Middle frontal gyrus (tissue), 1 donor: ENCODE data around the gene RPRD1B.
A peak's percentile ranks its signal among the peaks of the same experiment; 100 is the strongest.

Experiments
- DNase-seq: peaks from one replicate; pipeline ENCODE4 v3.0.0-alpha.2; 2015; ENCODE audit warnings: low spot score; ENCODE audit errors: extremely low spot score

The RPRD1B gene, protein sequence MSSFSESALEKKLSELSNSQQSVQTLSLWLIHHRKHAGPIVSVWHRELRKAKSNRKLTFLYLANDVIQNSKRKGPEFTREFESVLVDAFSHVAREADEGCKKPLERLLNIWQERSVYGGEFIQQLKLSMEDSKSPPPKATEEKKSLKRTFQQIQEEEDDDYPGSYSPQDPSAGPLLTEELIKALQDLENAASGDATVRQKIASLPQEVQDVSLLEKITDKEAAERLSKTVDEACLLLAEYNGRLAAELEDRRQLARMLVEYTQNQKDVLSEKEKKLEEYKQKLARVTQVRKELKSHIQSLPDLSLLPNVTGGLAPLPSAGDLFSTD

DNA sequence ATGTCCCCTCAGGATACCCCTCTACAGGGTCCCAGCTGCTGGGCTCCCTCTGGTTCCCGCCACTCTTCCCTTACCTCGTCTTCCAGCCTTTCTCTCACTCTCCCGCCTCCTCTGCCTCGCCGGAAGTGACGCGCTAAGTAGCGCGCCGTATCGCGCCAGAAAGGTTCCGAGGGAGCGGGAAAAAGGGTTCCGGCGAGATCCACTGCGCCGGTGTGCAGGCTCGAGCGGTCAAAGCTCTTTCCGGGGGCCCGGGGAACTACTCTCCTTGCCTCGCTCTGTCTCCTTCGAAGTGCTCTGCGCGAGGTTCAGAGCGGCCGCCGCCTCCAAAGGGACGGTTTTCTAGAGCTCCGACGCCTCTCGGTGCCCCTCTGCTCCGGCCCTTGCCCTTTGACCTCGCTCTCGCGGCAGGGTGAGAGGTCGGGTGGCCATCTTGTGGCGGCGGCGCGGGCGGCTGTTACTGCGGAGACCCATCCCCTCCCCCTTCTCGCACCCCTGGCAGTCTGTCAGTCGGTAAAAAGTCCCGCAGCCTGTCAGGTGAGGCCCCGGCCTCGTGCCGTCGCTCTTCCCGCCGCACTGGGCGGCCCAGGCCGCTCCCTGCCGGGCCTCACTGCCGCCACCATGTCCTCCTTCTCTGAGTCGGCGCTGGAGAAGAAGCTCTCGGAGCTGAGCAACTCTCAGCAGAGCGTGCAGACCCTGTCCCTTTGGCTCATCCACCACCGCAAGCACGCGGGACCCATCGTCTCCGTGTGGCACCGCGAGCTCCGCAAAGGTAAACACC is at the start of gene RPRD1B, which contains the start of gene TTI1:
Gene RPRD1B (plus strand): TSS at position 417 of the 778 bp plus-strand sequence. CDS start 202 bp downstream, at position 619.
Gene TTI1 (minus strand): TSS at position 127 of the 778 bp plus-strand sequence. CDS start 19,640 bp downstream, outside the sequence.
- peak; percentile 91 for DNase-seq

DNA sequence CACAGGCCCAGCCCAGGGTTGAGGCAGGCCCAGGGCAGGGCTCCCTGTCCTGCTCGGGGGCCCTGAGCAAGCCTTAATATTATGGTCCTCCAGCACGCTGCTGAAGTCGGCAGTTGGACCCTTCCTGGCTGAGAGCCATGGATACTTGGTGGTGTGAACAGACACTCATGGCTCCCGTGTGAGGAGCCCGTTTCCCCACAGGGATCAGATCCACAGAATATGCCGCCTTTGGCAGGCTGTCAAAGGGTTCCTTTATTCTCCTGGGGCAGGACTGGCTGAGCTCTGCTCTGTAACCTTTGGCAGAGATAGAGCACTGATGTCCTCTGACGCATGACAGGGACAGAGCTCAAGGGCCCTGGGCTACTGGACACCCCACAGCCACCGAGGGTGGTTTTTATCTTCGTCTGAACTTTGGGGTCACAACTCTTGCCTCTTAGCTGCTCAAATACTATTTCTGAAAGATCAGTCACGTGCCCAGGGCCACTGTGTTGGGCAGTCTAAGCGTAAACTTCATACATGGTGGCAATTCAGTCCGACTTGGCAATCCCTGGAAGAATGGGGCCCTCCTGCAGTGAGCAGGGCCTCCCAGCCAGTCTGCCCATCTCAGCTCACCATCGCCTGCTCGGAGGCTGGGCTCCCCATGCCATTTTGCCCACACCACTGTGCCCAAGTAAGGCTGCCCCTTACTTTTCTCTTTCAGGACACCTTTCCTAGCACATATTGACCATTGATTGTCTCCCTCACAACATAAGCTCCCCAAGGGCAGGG is 49.3 kb upstream of the RPRD1B start:
- no peak for DNase-seq

DNA sequence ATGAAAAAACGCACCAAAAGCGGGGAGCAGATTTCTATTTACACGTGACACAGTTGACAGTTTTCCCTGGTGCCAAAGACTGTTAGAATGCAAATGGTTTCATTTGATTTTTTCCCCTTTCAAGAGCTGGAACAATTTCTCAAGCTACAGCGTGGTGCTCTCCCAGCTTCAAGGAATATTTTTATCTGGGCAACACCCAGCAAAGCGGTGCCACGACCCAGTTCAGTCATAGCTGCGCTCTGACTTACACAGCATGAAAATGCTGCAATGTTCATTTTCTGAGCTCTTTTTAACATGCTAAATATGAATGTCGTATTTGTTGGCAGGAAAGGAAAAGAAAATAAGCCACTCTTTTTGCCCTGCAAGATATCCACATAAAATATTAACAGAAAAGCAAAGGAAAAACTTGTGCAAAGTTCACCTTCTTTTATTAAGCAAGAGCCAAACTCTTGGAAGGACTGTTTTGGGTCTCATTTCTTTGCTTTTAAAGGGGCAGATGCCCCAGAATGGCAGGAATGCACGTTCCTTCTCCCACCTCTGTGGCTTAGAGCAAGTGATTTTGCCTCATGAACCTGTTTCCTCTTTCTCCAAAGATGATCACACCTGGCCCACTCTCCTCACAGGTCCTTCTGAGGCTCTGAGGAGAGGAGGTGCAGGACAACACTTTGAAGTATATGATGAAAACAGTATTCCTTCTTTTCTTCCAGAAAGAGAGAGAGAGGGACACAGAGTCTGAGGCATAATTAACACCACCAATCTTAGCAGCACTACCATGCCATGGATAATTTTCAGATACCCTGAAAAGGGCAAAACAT is 47.3 kb upstream of the RPRD1B start:
- peak; percentile 26 for DNase-seq

DNA sequence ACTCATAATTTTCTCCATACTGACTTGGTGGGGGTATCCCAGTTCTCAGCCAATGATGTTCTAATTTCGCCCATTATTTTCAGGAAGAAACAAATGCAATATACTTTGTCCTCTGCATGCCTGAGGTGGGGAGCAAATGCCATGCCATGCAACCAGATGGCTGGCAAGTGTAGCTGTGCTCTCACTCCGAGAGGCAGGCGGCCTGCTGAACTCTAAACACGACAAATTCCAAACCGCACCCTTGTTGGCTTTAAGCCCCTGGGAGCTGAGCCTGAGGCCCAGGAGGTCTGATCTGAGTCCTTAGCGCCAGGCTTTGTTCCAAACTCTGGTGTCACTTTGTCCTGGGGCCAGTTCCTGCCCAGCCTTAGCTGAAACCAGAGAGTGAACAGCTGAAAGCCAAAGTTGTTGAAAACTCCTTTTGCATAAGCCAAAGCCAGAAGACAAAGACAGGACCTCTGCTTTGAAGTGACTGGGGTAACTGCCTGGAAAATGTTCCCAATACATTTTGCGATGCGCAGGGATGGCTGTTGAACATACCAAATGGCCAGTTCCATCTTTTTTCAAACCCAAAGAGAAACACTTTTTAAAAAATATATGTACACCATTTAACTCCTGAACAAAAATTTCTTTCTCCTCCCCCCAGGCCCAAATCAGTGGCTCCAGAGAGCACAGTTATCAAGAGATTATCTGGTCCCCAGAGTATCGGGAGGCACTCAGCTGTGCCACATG is 46.5 kb upstream of the RPRD1B start:
- DNase-seq, result no peak

DNA sequence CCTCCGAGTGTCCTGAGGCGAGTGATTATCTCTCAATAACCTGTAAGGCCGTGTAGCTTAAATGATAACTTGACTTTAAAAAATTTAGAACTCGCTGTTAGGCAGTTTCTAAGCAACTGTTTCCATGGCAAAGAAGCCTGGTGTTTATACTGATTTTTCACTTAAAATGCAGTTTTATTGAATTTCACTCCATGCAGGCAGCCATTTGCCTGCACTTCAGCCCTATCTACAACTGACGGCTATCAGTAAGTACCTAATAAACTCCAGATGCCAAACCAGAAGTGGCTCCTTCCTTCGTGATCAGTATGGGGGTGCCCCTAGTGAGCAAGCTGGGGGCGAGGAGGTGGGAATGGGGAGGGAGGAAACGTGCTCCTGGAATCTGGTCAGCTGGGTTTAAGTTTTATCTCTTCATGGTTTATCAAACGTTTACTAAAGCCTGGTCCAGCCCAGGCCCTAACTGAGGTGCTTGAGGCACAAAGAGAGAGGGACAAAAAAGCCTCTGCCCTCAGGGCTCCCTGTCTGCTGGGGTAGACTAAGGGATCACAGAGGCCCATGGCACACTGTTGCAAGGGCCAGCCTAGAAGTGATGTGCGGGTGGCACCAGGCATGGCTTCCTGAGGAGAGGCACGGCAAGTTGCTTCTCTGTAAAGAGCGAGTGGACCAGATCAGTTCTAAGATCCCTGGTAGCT is 45.8 kb upstream of the RPRD1B start:
- DNase-seq, result no peak

DNA sequence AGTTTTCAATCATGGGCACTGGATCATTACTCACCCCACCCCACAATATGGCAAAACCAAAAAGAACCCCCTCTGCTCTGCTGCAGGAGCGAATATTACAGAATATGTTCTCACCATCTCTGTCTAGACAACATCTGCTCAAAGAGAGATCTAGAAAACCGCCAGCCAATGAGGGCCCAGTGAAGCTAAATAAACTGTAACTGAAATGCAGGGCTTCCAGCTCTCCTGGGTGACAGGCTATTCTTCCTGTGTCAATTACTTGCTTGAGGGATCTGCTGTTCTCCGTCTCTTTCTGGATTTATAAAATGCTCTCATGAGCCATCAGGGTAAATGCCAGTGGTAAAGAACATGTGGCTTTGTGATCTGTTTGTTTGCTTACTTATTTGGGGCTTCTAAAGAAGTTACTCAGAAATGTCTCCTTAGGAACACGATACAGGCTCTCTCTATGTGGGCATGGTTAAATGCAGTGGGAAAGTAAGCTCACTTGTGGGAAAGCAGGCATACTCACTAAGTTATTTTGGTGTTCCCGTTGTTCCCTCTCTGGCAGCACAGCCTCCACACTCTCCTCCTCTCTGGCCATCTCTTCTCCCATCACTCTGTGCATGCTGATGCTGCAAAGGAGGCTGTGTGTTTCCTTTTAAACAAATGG is 45.1 kb upstream of the RPRD1B start:
- DNase-seq, result no peak

DNA sequence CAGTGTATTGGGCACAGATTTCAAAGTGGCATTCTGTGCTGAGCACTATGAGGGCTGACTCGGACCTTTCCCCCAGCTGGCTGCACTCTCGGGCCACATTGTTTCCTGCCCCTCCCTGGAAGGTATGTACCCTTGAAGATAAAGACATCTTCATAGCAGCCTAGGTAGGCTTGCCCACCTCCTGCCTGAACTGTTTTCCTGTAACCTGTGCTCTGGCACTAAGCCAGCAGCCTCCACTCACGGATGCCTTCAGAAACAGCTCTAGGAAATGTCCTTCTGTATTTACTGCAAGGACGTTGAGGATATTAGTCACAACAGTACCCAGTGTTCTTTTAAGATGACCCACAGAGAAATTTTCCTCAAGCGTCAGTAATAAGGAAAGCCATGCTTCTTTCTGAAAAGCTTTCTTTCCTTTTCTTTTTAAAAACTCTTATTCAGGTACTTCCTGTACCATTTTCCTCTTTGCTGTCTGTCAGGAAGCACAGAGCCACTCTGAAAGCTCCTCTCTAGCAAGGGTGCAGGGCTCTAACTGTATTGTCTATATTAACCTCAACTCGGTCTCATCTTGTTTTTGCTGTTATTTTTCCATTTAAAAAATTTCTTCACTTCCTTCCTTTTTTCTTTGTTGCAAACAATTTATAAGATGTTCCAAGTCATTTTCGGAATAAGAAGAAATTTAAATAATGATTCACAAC is 43.8 kb upstream of the RPRD1B start:
- no peak for DNase-seq

DNA sequence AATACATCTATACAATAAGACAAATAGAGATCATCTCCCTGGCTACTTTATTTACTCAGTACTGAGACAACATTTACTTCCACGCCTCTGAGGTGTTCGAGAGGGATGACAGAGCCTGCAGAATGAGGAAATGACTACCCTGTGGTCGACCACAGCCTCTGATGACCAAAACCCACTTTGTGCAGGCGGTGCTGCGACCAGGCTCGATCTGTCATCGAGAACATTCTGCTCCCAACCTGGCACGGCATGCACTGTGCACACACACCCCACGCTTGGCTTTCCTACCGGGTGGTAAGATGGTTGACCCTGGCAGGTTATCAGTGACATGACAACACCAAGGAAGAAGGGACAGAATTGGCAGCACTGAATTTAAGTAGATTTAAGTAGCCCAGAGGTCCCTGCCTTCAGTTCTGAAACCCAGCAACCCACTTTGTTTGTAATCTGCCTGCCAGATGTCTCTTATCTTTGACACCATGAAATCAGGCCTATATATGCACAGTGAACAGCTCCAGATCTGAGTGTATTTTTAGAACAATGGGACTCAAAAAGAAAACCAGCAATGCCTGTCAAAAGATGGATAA is 42.9 kb upstream of the RPRD1B start:
- DNase-seq, result no peak

DNA sequence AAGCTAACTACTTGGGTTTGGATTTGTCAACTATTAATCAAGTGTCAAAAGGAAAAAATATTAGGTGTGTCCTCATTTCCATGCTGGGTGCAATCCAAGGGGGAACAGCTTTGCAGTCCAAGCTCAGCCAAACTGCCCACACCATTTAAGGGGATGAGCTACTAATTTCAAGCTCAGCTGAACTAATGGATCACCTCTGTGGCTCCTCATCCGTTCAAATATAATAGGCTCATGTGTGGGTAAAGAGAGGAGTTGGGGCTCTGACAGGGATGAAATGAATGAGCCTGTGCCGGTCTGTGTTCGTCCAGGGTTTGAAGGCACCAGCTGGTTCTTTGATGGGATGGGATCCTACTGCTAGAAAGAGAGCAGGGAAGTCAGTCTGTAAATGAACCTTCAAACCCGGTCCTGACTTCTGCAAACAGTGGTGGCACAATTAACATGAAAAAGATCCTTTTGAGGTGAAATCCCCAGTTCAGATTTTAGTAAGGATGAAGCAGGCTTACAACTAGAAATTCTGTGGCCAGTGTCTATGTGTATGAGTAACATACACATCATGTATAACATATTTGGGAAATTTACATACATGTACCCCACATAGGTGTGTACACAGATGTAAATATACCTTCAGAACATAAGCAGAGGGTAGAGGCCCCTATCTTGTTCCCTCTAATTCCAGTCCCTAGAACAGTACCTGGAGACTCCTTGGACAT is 42.2 kb upstream of the RPRD1B start:
- no peak for DNase-seq

DNA sequence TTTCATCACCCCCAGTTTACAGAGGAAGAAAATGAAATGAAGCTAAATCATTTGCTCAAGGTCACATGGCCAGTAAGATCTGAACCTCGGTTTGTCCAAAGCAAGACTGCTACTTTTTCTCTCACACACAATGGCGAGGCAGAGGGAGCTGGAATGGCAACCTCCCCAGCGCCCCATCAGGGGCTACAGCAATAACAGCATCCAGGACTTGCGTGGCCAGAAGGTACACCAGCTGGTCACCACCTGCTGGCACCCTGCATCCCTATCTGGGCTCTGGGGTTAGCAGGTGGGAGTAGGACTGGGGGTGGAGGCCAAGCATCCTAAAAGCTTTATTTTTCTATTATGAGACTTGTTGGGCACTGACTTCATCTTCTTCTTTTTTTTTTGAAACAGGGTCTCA is 41.6 kb upstream of the RPRD1B start:
- DNase-seq, result no peak

DNA sequence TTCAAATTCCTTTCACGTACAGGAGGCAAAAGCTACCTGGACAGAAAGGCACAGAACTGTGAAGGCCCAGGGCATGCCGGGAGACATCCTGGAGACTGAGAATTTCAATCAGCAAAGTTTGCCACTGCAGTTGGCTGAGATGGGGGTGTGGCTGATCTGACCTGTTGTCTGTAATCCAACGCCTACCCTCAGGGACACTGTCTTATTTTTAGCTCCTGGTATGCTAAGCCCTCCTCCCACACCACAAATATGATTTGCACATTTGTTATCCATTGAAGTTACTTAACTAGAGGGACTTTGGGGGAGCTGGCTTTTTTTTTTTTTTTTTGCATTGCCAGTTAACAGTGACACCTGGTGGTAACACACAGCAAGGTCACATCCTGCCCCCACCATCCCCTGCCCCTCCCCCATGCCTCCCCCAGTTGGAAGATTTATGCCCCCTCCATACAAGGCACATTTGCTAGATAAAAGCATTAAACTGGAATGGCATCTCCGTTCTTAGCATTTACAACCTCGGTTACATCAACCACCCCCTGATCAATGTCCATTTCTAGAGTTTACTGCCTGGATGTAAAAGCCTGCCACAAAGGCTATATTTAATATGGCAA is 40.6 kb upstream of the RPRD1B start:
- no peak for DNase-seq

DNA sequence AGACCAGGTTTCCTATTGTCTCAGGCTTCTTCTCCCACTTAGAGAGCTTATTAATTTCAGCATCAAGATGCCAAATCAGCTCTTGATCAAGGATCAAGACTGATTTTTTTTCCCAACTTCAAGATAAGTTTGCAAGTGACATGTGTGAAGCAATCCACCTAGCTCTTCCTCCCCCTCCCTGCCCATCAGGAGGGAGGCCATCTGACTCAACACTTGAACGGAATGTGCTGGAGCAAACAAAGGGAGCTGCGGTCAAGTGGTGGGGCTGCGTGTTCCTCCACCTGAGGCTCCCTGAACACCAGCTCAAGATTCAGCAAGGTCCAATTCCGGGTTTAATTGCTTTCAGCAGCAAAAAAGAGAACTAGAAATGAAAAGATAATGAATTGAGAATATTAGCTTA is 39.0 kb upstream of the RPRD1B start:
- no peak for DNase-seq

DNA sequence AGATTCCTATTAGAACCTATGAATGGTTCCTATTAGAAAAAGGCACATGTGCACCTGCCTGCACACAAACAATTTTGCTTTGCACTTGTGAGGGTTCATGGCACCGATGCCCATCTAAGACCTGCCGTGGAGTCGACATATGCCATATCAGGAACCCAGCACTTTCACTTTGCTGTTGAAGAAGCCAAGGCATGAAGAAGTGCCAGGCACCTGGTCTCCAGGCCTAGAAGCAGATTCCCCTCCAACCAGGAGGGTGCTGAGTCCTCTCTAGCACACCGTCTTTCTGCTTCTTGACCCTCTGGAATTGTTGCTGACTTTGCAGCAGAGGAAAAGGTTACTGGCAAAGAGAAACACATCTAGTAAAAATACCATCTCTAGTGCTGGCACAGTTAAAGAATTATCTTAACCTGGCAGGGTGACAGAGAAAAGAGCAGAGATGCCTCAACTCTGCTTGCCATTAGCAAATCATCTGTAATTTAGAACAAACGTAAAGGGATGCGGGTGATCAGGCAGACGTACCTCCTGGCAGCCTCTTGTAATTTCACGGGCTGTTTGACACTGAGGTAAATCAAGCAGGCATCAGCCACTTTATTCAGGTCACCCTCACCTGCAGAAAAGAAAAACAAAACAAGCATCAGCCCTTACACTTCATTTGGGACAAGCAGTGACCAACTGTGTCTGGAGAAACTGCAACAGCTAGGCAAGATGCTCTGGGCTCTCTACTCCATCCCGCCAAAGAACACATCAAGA is 37.5 kb upstream of the RPRD1B start:
- no peak for DNase-seq

DNA sequence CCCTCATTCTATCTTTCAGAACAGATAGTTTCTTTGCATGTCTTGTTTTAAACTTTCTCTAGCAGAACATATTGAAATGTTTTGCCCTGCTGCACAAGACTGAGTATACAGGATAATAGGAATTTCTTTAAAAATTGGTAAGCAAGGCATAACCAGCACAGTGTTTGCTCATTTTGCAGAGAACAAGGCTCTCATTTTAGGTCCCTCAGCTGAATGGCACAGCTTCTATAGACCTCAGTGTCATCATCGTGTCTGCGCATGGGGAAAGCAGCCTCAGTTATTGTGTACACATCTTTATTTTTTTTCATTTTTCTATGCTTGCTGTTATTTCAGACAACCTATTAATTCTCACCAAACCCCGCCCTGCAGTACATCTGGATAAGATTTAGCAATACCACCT is 36.0 kb upstream of the RPRD1B start:
- no peak for DNase-seq

DNA sequence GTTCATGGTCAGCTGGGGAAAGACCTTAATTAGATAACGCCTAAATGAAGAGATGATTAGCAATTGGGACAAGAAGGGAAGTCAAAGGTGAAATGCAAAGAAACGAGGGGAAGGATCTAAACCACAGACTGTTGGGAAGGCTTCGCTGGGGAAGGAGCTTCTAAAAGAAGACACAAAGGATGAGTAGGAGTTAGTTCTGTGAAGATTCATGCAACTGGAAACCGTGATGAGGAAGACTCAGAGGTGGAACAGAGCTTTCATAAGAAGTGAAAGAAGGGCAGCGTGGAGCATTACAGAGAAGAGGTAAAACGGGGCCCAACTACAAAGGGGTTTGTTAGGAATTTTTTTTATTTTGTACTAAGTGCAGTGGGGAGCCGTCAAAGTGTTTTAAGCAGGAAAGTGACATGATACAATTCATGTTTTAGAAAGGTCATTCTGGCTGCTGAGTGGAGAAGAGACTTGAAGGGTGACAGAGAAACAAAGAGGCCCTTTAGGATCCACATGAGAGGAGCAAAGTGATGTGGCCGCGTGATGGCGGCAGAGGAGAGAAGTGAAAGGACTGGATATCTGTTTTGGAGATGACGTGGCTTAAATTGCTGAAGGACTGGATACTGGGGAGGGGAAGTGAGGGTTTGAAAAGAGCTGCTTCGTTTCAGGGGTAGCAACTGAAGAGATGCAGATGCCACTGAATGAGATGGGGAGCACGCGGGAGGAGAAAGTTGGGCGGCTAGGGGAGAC is 33.9 kb upstream of the RPRD1B start:
- peak; percentile 56 for DNase-seq

DNA sequence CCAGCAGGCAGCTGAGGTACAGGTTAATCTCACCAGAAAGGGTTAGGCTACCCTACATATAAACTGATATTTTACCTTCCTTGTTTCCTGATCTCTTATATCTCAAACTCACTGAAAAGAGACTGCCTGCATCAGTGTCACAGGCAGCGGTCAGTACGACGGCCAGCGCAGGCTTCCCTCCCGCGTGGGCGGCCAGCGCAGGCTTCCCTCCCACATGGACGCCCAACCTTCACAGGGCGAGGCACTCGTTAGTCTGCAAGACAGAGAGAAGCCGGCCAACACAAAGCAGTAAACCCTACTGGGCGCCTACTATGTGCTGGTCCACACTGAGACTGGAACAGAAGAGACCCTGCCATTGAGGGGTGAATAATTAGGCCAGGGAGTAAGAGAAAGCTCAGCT is 33.3 kb upstream of the RPRD1B start:
- DNase-seq, result no peak
